Thyroid gland (tissue), 4 donors: ENCODE measurements around the gene PODN. TPM values are rescaled to one million over a fixed set of nuclear protein-coding genes. Genes with fewer than 3 reads are reported as not detected.

ENCODE experiments used
- DNase-seq, 2 donors: peaks; one replicate each; pipeline ENCODE4 v3.0.0-alpha.2; 2019
- H3K27ac ChIP-seq, 3 donors: fragments of 200-600 bp; sonication (generic); 1 replicate in 2 of 3; 2 replicates in 1 of 3; pipeline ENCODE4 v1.5.1; 2016 to 2019; ENCODE audit warnings: mild to moderate bottlenecking in 1 of 3, moderate library complexity in 1 of 3
- H3K27me3 ChIP-seq: fragments of 200-600 bp; sonication (generic); one replicate; pipeline ENCODE4 v1.5.1; 2019
- H3K36me3 ChIP-seq, 2 donors: fragments of 200-600 bp; sonication (generic); one replicate each; pipeline ENCODE4 v1.5.1; 2016 to 2019
- H3K4me1 ChIP-seq, 2 donors: fragments of 200-600 bp; sonication (generic); one replicate each; pipeline ENCODE4 v1.5.1; 2017 to 2019
- H3K4me3 ChIP-seq, 3 donors: fragments of 200-600 bp; sonication (generic); replicated peaks in 1 of 3; 1 replicate in 2 of 3; 2 replicates in 1 of 3; pipeline ENCODE4 v1.5.1; 2016; ENCODE audit warnings: mild to moderate bottlenecking in 1 of 3
- H3K9me3 ChIP-seq: fragments of 200-600 bp; sonication (generic); one replicate; pipeline ENCODE4 v1.5.1; 2017
- CTCF ChIP-seq, 6 experiments: fragments of 200-600 bp in 3 of 6; fragments of 450-650 bp in 3 of 6; sonication (generic) in 3 of 6; IDR thresholded peaks; one replicate each; pipeline ENCODE4 v1.5.1; 2016 to 2019; ENCODE audit warnings: antibody characterized with exemption in 6 of 6, mild to moderate bottlenecking in 2 of 6, inconsistent platforms in 1 of 6, moderate library complexity in 1 of 6
- POLR2A ChIP-seq, 2 donors: fragments of 450-650 bp; IDR thresholded peaks; one replicate each; pipeline ENCODE4 v1.6.1; 2017; ENCODE audit warnings: antibody characterized with exemption in 2 of 2, mild to moderate bottlenecking in 2 of 2, moderate library complexity in 1 of 2
- WGBS, 2 donors: methylation state at CpG; one replicate each; pipeline ENCODE4 v1.1.5; 2017; 5-methylcytosine and 5-hydroxymethylcytosine counted together
- intact Hi-C: fragments of 100-400 bp; cut with DNase I; formaldehyde crosslinking; loops from one replicate; pipeline ENCODE4 v1.15.1; 2023
- total RNA-seq, 4 donors: library from RNA; depleted of rRNA; stranded (reverse); fragments of >200 nt; gene quantifications; one replicate each; pipeline ENCODE4 v1.2.3, GENCODE V29; 2016

Gene PODN
- total RNA-seq, 4 donors from 2014 or later: 80.8 to 125 (median 101) TPM

- 84 to 92% methylated on average over 11 to 19 of the region's 19 CpGs for WGBS, 2 donors
- H3K27ac ChIP-seq: no peak overlapping the region
- H3K4me3 ChIP-seq: no peak overlapping the region
- no peak for DNase-seq
- TF ChIP-seq POLR2A (IDR thresholded peaks at IDR 0.05) (no peak), CTCF (IDR thresholded peaks at IDR 0.05) (no peak)
- H3K9me3 ChIP-seq: no peaks in the 10 kb centered on the region
- no peaks in the 10 kb centered on the region for H3K27me3 ChIP-seq
- intact Hi-C loops: no loop called here
- no peaks in the 10 kb centered on the region for H3K36me3 ChIP-seq
- H3K4me1 ChIP-seq: no peaks in the 10 kb centered on the region
Measured at GRCh38 chr1:53088616-53089300, 26.7 kb downstream of the PODN start.

GRCh38 chr1:53089478-53090226 is 27.6 kb downstream of the PODN start:
- Histone ChIP-seq H3K36me3 (no peaks in the 10 kb centered on the region), H3K27ac (no peak overlapping the region), H3K4me3 (no peak overlapping the region), H3K9me3 (no peaks in the 10 kb centered on the region), H3K4me1 (no peaks in the 10 kb centered on the region), H3K27me3 (no peaks in the 10 kb centered on the region)
- 86 to 88% methylated on average over 10 of the region's 11 CpGs for WGBS, 2 donors
- TF ChIP-seq CTCF (IDR thresholded peaks at IDR 0.05): no peak
- TF ChIP-seq POLR2A (IDR thresholded peaks at IDR 0.05): no peak
- intact Hi-C loops: no loop called here
- DNase-seq: no peak

- intact Hi-C loops: no loop called here
- 84 to 91% methylated on average over 17 to 33 of the region's 37 CpGs for WGBS, 2 donors
- Histone ChIP-seq H3K27me3 (no peaks in the 10 kb centered on the region), H3K27ac (no peak overlapping the region), H3K4me1 (no peaks in the 10 kb centered on the region), H3K9me3 (no peaks in the 10 kb centered on the region), H3K4me3 (no peak overlapping the region), H3K36me3 (no peaks in the 10 kb centered on the region)
- no peak for TF ChIP-seq CTCF (IDR thresholded peaks at IDR 0.05)
- no peak for TF ChIP-seq POLR2A (IDR thresholded peaks at IDR 0.05)
- DNase-seq: no peak
Measured at GRCh38 chr1:53090227-53091147, 28.5 kb downstream of the PODN start.

GRCh38 chr1:53091841-53092645 is 30.0 kb downstream of the PODN start:
- DNase-seq: peak; percentile 50 to 78
- TF ChIP-seq CTCF (IDR thresholded peaks at IDR 0.05) (no peak), POLR2A (IDR thresholded peaks at IDR 0.05) (no peak)
- 67 to 78% methylated on average over 23 to 26 of the region's 26 CpGs for WGBS, 2 donors
- intact Hi-C loops: no loop called here
- Histone ChIP-seq H3K27me3 (no peaks in the 10 kb centered on the region), H3K27ac (no peak overlapping the region), H3K9me3 (no peaks in the 10 kb centered on the region), H3K4me3 (no peak overlapping the region), H3K4me1 (no peaks in the 10 kb centered on the region), H3K36me3 (no peaks in the 10 kb centered on the region)
